Natural killer cell (primary cell): ENCODE measurements around the gene TBC1D7. TPM values are rescaled to one million over a fixed set of nuclear protein-coding genes. Genes with fewer than 3 reads are reported as not detected.

Experiments used
- ATAC-seq, 3 donors: fragments of 150-1000 bp in 2 of 3; fragments of 200-7000 bp in 1 of 3; cut with Tn5 transposase; 1 replicate in 1 of 3; 2 replicates in 2 of 3; pipeline ENCODE4 v1.10.0; 2021; ENCODE audit warnings: mild to moderate bottlenecking in 2 of 3, moderate library complexity in 2 of 3
- DNase-seq, 2 donors: peaks; one replicate each; pipeline versions ENCODE4 v3.0.0 to v3.0.0-alpha.2; 2013 to 2021; ENCODE audit warnings: mixed read lengths in 1 of 2
- H3K27ac ChIP-seq: one replicate; pipeline ENCODE4 v1.5.1; 2013; ENCODE audit warnings: mild to moderate bottlenecking, low read length
- H3K27me3 ChIP-seq: one replicate; pipeline ENCODE4 v1.6.1; 2013; ENCODE audit warnings: low read length; ENCODE audit not compliant: control insufficient read depth, insufficient read depth
- H3K36me3 ChIP-seq: one replicate; pipeline ENCODE4 v1.6.1; 2013; ENCODE audit warnings: low read length; ENCODE audit not compliant: control insufficient read depth, insufficient read depth
- H3K4me1 ChIP-seq: one replicate; pipeline ENCODE4 v1.6.1; 2013; ENCODE audit warnings: low read length; ENCODE audit not compliant: control insufficient read depth, insufficient read depth
- H3K4me3 ChIP-seq: one replicate; pipeline ENCODE4 v1.5.1; 2013; ENCODE audit warnings: low read length
- H3K9me3 ChIP-seq: one replicate; pipeline ENCODE4 v1.6.1; 2013; ENCODE audit warnings: low read length; ENCODE audit not compliant: control insufficient read depth, insufficient read depth
- H3K27ac Mint-ChIP-seq, 2 donors: one replicate each; pipeline ENCODE4 v1.8.0; 2022; ENCODE audit warnings: mild to moderate bottlenecking in 2 of 2, mixed read lengths in 2 of 2, moderate library complexity in 1 of 2
- H3K27me3 Mint-ChIP-seq, 2 donors: one replicate each; pipeline ENCODE4 v1.8.0; 2022; ENCODE audit warnings: low read depth in 2 of 2, mixed read lengths in 2 of 2
- H3K36me3 Mint-ChIP-seq: one replicate; pipeline ENCODE4 v1.8.0; 2022; ENCODE audit warnings: mixed read lengths
- H3K4me1 Mint-ChIP-seq, 2 donors: one replicate each; pipeline ENCODE4 v1.8.0; 2022; ENCODE audit warnings: mixed read lengths in 2 of 2
- H3K4me3 Mint-ChIP-seq: one replicate; pipeline ENCODE4 v1.8.0; 2022; ENCODE audit warnings: mild to moderate bottlenecking, moderate library complexity, mixed read lengths
- H3K9me3 Mint-ChIP-seq, 2 donors: one replicate each; pipeline ENCODE4 v1.8.0; 2022; ENCODE audit warnings: mixed read lengths in 2 of 2
- WGBS: methylation state at CpG from one replicate; pipeline ENCODE4 v1.1.7; 2013; ENCODE audit warnings: missing lambda C conversion rate; ENCODE audit not compliant: insufficient coverage; 5-methylcytosine and 5-hydroxymethylcytosine counted together
- intact Hi-C: fragments of 100-400 bp; cut with micrococcal nuclease; formaldehyde crosslinking; loops from one replicate; pipeline ENCODE4 v1.14.2; 2022
- total RNA-seq, 4 donors: library from RNA; stranded (reverse); fragments of 120-200 nt in 1 of 4; gene quantifications; one replicate each; pipeline versions ENCODE4 v1.2.3 to v1.2.4, GENCODE V29; 2013 to 2022
- TF ChIP-seq, protein P1 (sequence below): fragments of 200-600 bp; IDR thresholded peaks from one replicate; pipeline ENCODE4 v1.8.0; 2022; ENCODE audit warnings: antibody characterized with exemption

TBC1D7 gene
- total RNA-seq, 3 donors from 2014 or later (not counting 1 experiment from before 2014, with no cell fraction given): 20.1 to 29.7 (median 24.3) TPM

DNA sequence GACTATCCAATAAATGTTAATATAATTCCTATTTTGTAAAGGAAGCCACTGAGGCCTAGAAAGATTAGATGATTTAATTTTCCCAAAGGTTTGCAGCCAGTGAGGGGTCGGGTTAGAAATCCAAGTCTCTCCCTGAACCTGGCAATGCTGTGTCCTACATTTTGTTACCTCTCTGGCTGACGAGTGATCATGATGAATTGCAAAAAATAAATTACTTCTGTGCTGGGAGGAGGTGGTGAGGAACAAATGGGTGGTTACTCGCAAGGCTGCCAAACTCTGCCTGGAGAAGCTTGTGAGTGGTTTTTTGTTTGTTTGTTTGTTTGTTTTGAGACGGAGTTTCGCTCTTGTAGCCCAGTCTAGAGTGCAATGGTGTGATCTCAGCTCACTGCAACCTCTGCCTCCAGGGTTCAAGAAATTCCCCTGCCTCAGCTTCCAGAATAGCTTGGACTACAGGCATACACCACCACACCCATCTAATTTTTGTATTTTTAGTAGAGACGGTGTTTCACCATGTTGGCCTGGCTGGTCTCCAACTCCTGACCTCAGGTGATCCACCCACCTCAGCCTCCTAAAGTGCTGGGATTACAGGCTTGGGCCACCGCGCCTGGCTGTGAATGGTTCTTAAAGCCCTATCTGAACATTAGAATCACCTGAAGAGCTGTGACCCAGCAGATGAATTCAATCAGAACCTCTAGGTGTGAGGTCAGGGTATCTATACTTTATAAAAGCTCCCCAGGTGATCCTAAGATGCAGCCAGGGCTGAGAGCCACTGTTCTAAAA is 20.2 kb upstream of the TBC1D7 start:
- Histone ChIP-seq H3K27me3 (no peaks in the 10 kb centered on the region), H3K9me3 (no peaks in the 10 kb centered on the region), H3K4me1 (no peaks in the 10 kb centered on the region), H3K27ac (no peak overlapping the region), H3K36me3 (no peaks in the 10 kb centered on the region), H3K4me3 (no peak overlapping the region)
- DNase-seq: no peak
- Mint-ChIP-seq H3K27me3 (no peaks in the 10 kb centered on the region), H3K27ac (no peak overlapping the region), H3K4me1 (peaks cover 4 to 5% of the 10 kb centered on the region in 2 donors), H3K4me3 (no peak overlapping the region), H3K36me3 (no peaks in the 10 kb centered on the region), H3K9me3 (no peaks in the 10 kb centered on the region)
- no peak for ATAC-seq
- 95% methylated on average over 8 of the region's 8 CpGs for WGBS
- intact Hi-C loops: no loop called here
- TF ChIP-seq, protein P1, sequence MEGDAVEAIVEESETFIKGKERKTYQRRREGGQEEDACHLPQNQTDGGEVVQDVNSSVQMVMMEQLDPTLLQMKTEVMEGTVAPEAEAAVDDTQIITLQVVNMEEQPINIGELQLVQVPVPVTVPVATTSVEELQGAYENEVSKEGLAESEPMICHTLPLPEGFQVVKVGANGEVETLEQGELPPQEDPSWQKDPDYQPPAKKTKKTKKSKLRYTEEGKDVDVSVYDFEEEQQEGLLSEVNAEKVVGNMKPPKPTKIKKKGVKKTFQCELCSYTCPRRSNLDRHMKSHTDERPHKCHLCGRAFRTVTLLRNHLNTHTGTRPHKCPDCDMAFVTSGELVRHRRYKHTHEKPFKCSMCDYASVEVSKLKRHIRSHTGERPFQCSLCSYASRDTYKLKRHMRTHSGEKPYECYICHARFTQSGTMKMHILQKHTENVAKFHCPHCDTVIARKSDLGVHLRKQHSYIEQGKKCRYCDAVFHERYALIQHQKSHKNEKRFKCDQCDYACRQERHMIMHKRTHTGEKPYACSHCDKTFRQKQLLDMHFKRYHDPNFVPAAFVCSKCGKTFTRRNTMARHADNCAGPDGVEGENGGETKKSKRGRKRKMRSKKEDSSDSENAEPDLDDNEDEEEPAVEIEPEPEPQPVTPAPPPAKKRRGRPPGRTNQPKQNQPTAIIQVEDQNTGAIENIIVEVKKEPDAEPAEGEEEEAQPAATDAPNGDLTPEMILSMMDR: no peak

DNA sequence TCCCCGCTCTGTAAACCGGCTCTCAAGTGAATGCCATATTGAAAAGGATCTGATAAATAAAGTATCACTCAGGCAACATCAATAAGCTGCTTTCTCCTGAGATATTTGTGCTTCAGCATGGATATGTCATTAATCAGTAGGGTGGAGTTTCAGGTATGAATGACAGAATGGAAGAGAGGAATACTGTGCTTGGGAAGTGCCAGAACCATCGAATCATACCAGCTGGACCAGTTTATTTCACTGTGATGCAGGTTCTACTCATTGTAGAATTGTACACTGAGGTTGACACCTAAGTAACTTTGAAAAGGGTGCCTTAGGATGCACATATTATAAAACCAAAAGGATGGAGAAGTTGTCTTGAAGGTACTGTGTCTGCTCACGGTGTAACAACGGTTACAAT is 17.9 kb upstream of the TBC1D7 start:
- WGBS: 87% methylated on average over 5 of the region's 5 CpGs
- TF ChIP-seq, protein P1: no peak
- H3K27me3 ChIP-seq: no peaks in the 10 kb centered on the region
- no peaks in the 10 kb centered on the region for H3K36me3 ChIP-seq
- Mint-ChIP-seq H3K4me1 (no peaks in the 10 kb centered on the region), H3K36me3 (no peaks in the 10 kb centered on the region), H3K27me3 (no peaks in the 10 kb centered on the region), H3K27ac (no peak overlapping the region), H3K9me3 (peaks cover 0 to 3% of the 10 kb centered on the region in 2 donors), H3K4me3 (no peak overlapping the region)
- ATAC-seq (no peak), DNase-seq (no peak)
- H3K9me3 ChIP-seq: peaks cover 8% of the 10 kb centered on the region
- no peak overlapping the region for H3K4me3 ChIP-seq
- intact Hi-C loops: no loop called here
- H3K27ac ChIP-seq: no peak overlapping the region
- H3K4me1 ChIP-seq: no peaks in the 10 kb centered on the region

DNA sequence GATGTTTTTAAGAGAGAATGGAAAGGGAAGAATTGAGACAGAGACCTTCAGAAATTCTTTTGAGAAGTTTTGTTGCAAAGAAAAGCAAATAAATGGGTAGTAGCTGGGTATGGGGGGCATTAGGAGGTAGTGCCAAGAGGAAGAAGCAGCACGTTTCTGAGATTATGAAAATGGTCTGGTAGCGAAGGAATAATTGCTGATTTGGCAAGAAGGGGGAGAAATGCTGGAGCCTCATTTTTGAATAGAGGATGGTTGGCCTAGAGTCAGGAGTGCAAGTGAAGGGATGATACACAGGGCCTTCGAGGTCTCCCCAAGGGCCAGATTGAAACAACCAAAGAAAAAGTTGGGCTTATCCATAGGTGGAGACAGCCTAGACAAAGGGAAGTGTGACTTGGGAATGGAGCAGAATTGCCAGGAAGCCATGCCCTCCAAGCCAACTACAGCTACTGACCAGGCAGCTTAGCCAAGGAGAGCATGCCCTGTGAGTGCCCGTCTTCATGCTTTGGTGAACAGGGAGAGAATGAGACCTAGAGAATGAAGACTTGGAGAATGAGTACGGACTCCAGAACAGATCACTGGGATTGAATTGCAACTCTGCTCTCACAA is 14.2 kb upstream of the TBC1D7 start:
- peaks cover 17% of the 10 kb centered on the region in 2 donors for H3K4me1 Mint-ChIP-seq
- H3K36me3 Mint-ChIP-seq: no peaks in the 10 kb centered on the region

More for the DNA sequence above, 14.2 kb upstream of the TBC1D7 start:
- Mint-ChIP-seq H3K4me3 (no peak overlapping the region), H3K27me3 (no peaks in the 10 kb centered on the region), H3K27ac (no peak overlapping the region), H3K9me3 (peaks cover 0 to 3% of the 10 kb centered on the region in 2 donors)
- peaks cover 8% of the 10 kb centered on the region for H3K9me3 ChIP-seq
- DNase-seq (no peak), ATAC-seq (no peak)
- no peak overlapping the region for H3K27ac ChIP-seq
- intact Hi-C loops: no loop called here
- H3K4me1 ChIP-seq: peaks cover 15% of the 10 kb centered on the region
- H3K27me3 ChIP-seq: no peaks in the 10 kb centered on the region
- no peak overlapping the region for H3K4me3 ChIP-seq
- no peaks in the 10 kb centered on the region for H3K36me3 ChIP-seq
- 79% methylated on average over 5 of the region's 5 CpGs for WGBS
- TF ChIP-seq, protein P1: no peak
